Thyroid gland (tissue), 4 donors: ENCODE measurements around the gene UCKL1. TPM values are rescaled to one million over a fixed set of nuclear protein-coding genes. Genes with fewer than 3 reads are reported as not detected.
"Not testable (repeated sequence)": the region's sequence is repeated elsewhere in the genome, so short reads cannot be mapped to it uniquely, and the experiment has no call there.

Source experiments
- DNase-seq, 2 donors: peaks; one replicate each; pipeline ENCODE4 v3.0.0-alpha.2; 2019
- H3K27ac ChIP-seq, 3 donors: fragments of 200-600 bp; sonication (generic); 1 replicate in 2 of 3; 2 replicates in 1 of 3; pipeline ENCODE4 v1.5.1; 2016 to 2019; ENCODE audit warnings: mild to moderate bottlenecking in 1 of 3, moderate library complexity in 1 of 3
- H3K27me3 ChIP-seq: fragments of 200-600 bp; sonication (generic); one replicate; pipeline ENCODE4 v1.5.1; 2019
- H3K36me3 ChIP-seq, 2 donors: fragments of 200-600 bp; sonication (generic); one replicate each; pipeline ENCODE4 v1.5.1; 2016 to 2019
- H3K4me1 ChIP-seq, 2 donors: fragments of 200-600 bp; sonication (generic); one replicate each; pipeline ENCODE4 v1.5.1; 2017 to 2019
- H3K4me3 ChIP-seq, 3 donors: fragments of 200-600 bp; sonication (generic); replicated peaks in 1 of 3; 1 replicate in 2 of 3; 2 replicates in 1 of 3; pipeline ENCODE4 v1.5.1; 2016; ENCODE audit warnings: mild to moderate bottlenecking in 1 of 3
- H3K9me3 ChIP-seq: fragments of 200-600 bp; sonication (generic); one replicate; pipeline ENCODE4 v1.5.1; 2017
- POLR2A ChIP-seq, 2 donors: fragments of 450-650 bp; IDR thresholded peaks; one replicate each; pipeline ENCODE4 v1.6.1; 2017; ENCODE audit warnings: antibody characterized with exemption in 2 of 2, mild to moderate bottlenecking in 2 of 2, moderate library complexity in 1 of 2
- WGBS, 2 donors: methylation state at CpG; one replicate each; pipeline ENCODE4 v1.1.5; 2017; 5-methylcytosine and 5-hydroxymethylcytosine counted together
- intact Hi-C: fragments of 100-400 bp; cut with DNase I; formaldehyde crosslinking; loops from one replicate; pipeline ENCODE4 v1.15.1; 2023
- total RNA-seq, 4 donors: library from RNA; depleted of rRNA; stranded (reverse); fragments of >200 nt; gene quantifications; one replicate each; pipeline ENCODE4 v1.2.3, GENCODE V29; 2016
- TF ChIP-seq, protein P1 (sequence below), 6 experiments: fragments of 200-600 bp in 3 of 6; fragments of 450-650 bp in 3 of 6; sonication (generic) in 3 of 6; IDR thresholded peaks; one replicate each; pipeline ENCODE4 v1.5.1; 2016 to 2019; ENCODE audit warnings: antibody characterized with exemption in 6 of 6, mild to moderate bottlenecking in 2 of 6, inconsistent platforms in 1 of 6, moderate library complexity in 1 of 6

The UCKL1 gene
- total RNA-seq, 4 donors from 2014 or later: 21.6 to 44.3 (median 29.3) TPM

- Histone ChIP-seq H3K27me3 (no peaks in the 10 kb centered on the region), H3K4me1 (peaks cover 0 to 4% of the 10 kb centered on the region in 2 donors), H3K36me3 (peaks cover 39 to 48% of the 10 kb centered on the region in 2 donors), H3K27ac (no peak overlapping the region), H3K4me3 (no peak overlapping the region), H3K9me3 (no peaks in the 10 kb centered on the region)
- TF ChIP-seq POLR2A (IDR thresholded peaks at IDR 0.05): no peak
- TF ChIP-seq, protein P1, sequence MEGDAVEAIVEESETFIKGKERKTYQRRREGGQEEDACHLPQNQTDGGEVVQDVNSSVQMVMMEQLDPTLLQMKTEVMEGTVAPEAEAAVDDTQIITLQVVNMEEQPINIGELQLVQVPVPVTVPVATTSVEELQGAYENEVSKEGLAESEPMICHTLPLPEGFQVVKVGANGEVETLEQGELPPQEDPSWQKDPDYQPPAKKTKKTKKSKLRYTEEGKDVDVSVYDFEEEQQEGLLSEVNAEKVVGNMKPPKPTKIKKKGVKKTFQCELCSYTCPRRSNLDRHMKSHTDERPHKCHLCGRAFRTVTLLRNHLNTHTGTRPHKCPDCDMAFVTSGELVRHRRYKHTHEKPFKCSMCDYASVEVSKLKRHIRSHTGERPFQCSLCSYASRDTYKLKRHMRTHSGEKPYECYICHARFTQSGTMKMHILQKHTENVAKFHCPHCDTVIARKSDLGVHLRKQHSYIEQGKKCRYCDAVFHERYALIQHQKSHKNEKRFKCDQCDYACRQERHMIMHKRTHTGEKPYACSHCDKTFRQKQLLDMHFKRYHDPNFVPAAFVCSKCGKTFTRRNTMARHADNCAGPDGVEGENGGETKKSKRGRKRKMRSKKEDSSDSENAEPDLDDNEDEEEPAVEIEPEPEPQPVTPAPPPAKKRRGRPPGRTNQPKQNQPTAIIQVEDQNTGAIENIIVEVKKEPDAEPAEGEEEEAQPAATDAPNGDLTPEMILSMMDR (IDR thresholded peaks at IDR 0.05): no peak
- intact Hi-C loops: no loop called here
- 94 to 96% methylated on average over 26 to 34 of the region's 61 CpGs for WGBS, 2 donors
- DNase-seq: no peak
Observed at GRCh38 chr20:63962426-63963347, 6.5 kb upstream of the UCKL1 start.

- Histone ChIP-seq H3K9me3 (no peaks in the 10 kb centered on the region), H3K4me1 (peaks cover 3 to 13% of the 10 kb centered on the region in 2 donors), H3K27me3 (no peaks in the 10 kb centered on the region), H3K27ac (no peak overlapping the region), H3K4me3 (no peak overlapping the region), H3K36me3 (peaks cover 39 to 44% of the 10 kb centered on the region in 2 donors)
- 88 to 97% methylated on average over 20 to 26 of the region's 26 CpGs for WGBS, 2 donors
- intact Hi-C loops: no loop called here
- TF ChIP-seq, protein P1 (IDR thresholded peaks at IDR 0.05): no peak
- TF ChIP-seq POLR2A (IDR thresholded peaks at IDR 0.05): no peak
- no peak for DNase-seq
Observed at GRCh38 chr20:63961664-63962425, 5.6 kb upstream of the UCKL1 start.

- WGBS, 2 donors: 86 to 100% methylated on average over 2 to 6 of the region's 15 CpGs
- DNase-seq, H3K27me3 ChIP-seq, H3K4me3 ChIP-seq, H3K27ac ChIP-seq, H3K9me3 ChIP-seq, intact Hi-C loops: not testable (repeated sequence)
- Histone ChIP-seq H3K4me1 (peaks cover 6 to 15% of the 10 kb centered on the region in 2 donors), H3K36me3 (peaks cover 38 to 39% of the 10 kb centered on the region in 2 donors)
Observed at GRCh38 chr20:63960654-63961621, 4.7 kb upstream of the UCKL1 start.

GRCh38 chr20:63959699-63960075, 3.5 kb upstream of the UCKL1 start:
- intact Hi-C loops: no loop called here

More at GRCh38 chr20:63959699-63960075, 3.5 kb upstream of the UCKL1 start:
- no peak overlapping the region for H3K4me3 ChIP-seq
- no peaks in the 10 kb centered on the region for H3K9me3 ChIP-seq
- no peak overlapping the region for H3K27ac ChIP-seq
- H3K4me1 ChIP-seq: peaks cover 14 to 22% of the 10 kb centered on the region in 2 donors
- no peaks in the 10 kb centered on the region for H3K27me3 ChIP-seq
- peaks cover 38 to 39% of the 10 kb centered on the region in 2 donors for H3K36me3 ChIP-seq
- DNase-seq: no peak
- WGBS, 2 donors: 92 to 94% methylated on average over 16 to 17 of the region's 17 CpGs
- no peak for TF ChIP-seq POLR2A (IDR thresholded peaks at IDR 0.05)
- TF ChIP-seq, protein P1 (IDR thresholded peaks at IDR 0.05): no peak
